Measurements from ENCODE around the gene SVOP. TPM values are rescaled to one million over a fixed set of nuclear protein-coding genes. Genes with fewer than 3 reads are reported as not detected.

SVOP gene
- total and polyA plus RNA-seq, 2 donors (not counting 1 experiment from before 2014, with no cell fraction given): not detected

GRCh38 chr12:108930756-108931155 lies 90.1 kb downstream of the SVOP start:
- Histone ChIP-seq H3K27me3 (replicated peaks in 1 of 4; ENCODE audit: control extremely low read depth in 1 of 4, control insufficient read depth in 3 of 4, insufficient read depth in 4 of 4, low read length in 3 of 4) (no peaks in the 10 kb centered on the region), H3K79me2 (ENCODE audit: control insufficient read depth, insufficient read depth, low read length) (no peaks in the 10 kb centered on the region), H4K20me1 (ENCODE audit: control insufficient read depth, insufficient read depth, low read length, poor library complexity, severe bottlenecking) (no peaks in the 10 kb centered on the region), H2AFZ (ENCODE audit: insufficient read depth, low read depth, low read length, poor library complexity, severe bottlenecking) (no peak overlapping the region), H3K4me1 (ENCODE audit: control insufficient read depth in 2 of 2, insufficient read depth in 2 of 2, low read length in 2 of 2) (peaks cover 11 to 17% of the 10 kb centered on the region in 2 donors), H3K9ac (ENCODE audit: low read length) (no peak overlapping the region), H3K4me3 (ENCODE audit: control extremely low read depth in 1 of 5, extremely low read depth in 1 of 5, insufficient read depth in 1 of 5, low read depth in 2 of 5, low read length in 4 of 5) (no peak overlapping the region), H3K4me2 (replicated peaks; ENCODE audit: low read depth, low read length, poor library complexity, severe bottlenecking) (peak overlapping the region; percentile 31), H3K9me3 (ENCODE audit: control extremely low read depth in 1 of 3, control insufficient read depth in 2 of 3, insufficient read depth in 1 of 3, low read length in 2 of 3) (no peaks in the 10 kb centered on the region), H3K36me3 (replicated peaks in 1 of 2; ENCODE audit: control extremely low read depth in 1 of 2, control insufficient read depth in 1 of 2, extremely low read depth in 1 of 2, insufficient read depth in 2 of 2, low read length in 1 of 2) (no peaks in the 10 kb centered on the region), H3K27ac (ENCODE audit: low read length in 2 of 2) (no peak overlapping the region)
- peaks cover 4% of the 10 kb centered on the region for H3K27me3 Mint-ChIP-seq
- intact Hi-C loops (cut with micrococcal nuclease): no loop called here
- no peak for TF ChIP-seq EZH2 (IDR thresholded peaks at IDR 0.05; ENCODE audit: borderline replicate concordance, insufficient read depth, low read depth, low read length, poor library complexity, severe bottlenecking)
- no peak for TF ChIP-seq CTCF (IDR thresholded peaks at IDR 0.05)
- WGBS (ENCODE audit: insufficient coverage): 100% methylated on average over 1 of the region's 3 CpGs
- H3K27ac Mint-ChIP-seq: no peak overlapping the region
- peaks cover 17% of the 10 kb centered on the region for H3K4me1 Mint-ChIP-seq
- H3K9me3 Mint-ChIP-seq (ENCODE audit: insufficient read depth): peaks cover 2% of the 10 kb centered on the region
- H3K4me3 Mint-ChIP-seq: no peak overlapping the region
- ATAC-seq (ENCODE audit: low read depth): no peak
- ChIA-PET CTCF (interaction anchor here (4.6 kb wide), 1 partner anchor 20 kb away, joined by 15 read pairs; no protein-coding TSS in a partner anchor), POLR2A (interaction anchor here (0.7 kb wide), 1 partner anchor 164 kb away, joined by 3 read pairs; no protein-coding TSS in a partner anchor)
- DNase-seq: no peak

GRCh38 chr12:108930155-108930554 lies 90.7 kb downstream of the SVOP start:
- peaks cover 4% of the 10 kb centered on the region for H3K27me3 Mint-ChIP-seq
- 17% methylated on average over 2 of the region's 5 CpGs for WGBS (ENCODE audit: insufficient coverage)
- peaks cover 11 to 17% of the 10 kb centered on the region in 2 donors for H3K4me1 ChIP-seq (ENCODE audit: control insufficient read depth in 2 of 2, insufficient read depth in 2 of 2, low read length in 2 of 2)
- peak overlapping the region in 1 of 2 donors; percentile 39 for H3K27ac ChIP-seq (ENCODE audit: low read length in 2 of 2)
- H3K27me3 ChIP-seq (replicated peaks in 1 of 4; ENCODE audit: control extremely low read depth in 1 of 4, control insufficient read depth in 3 of 4, insufficient read depth in 4 of 4, low read length in 3 of 4): no peaks in the 10 kb centered on the region
- peaks cover 22% of the 10 kb centered on the region for H3K4me1 Mint-ChIP-seq
- H3K36me3 ChIP-seq (replicated peaks in 1 of 2; ENCODE audit: control extremely low read depth in 1 of 2, control insufficient read depth in 1 of 2, extremely low read depth in 1 of 2, insufficient read depth in 2 of 2, low read length in 1 of 2): no peaks in the 10 kb centered on the region
- peak; percentile 69 for ATAC-seq (ENCODE audit: low read depth)
- H3K9me3 ChIP-seq (ENCODE audit: control extremely low read depth in 1 of 3, control insufficient read depth in 2 of 3, insufficient read depth in 1 of 3, low read length in 2 of 3): no peaks in the 10 kb centered on the region
- ChIA-PET POLR2A (interaction anchor here (0.7 kb wide), 3 partner anchors 68 to 630 kb away, joined by 3 to 6 read pairs (median 4); no protein-coding TSS in a partner anchor), CTCF (interaction anchor here (0.6 to 4.6 kb wide), 4 partner anchors 12 to 362 kb away, joined by 3 to 15 read pairs (median 4); no protein-coding TSS in a partner anchor)
- TF ChIP-seq CTCF (IDR thresholded peaks at IDR 0.05) (no peak), EZH2 (IDR thresholded peaks at IDR 0.05; ENCODE audit: borderline replicate concordance, insufficient read depth, low read depth, low read length, poor library complexity, severe bottlenecking) (no peak)
- H3K9ac ChIP-seq (ENCODE audit: low read length): no peak overlapping the region
- H3K79me2 ChIP-seq (ENCODE audit: control insufficient read depth, insufficient read depth, low read length): no peaks in the 10 kb centered on the region
- peaks cover 2% of the 10 kb centered on the region for H3K9me3 Mint-ChIP-seq (ENCODE audit: insufficient read depth)
- H3K4me3 Mint-ChIP-seq: no peak overlapping the region
- DNase-seq: peak; percentile 47
- H3K4me2 ChIP-seq (replicated peaks; ENCODE audit: low read depth, low read length, poor library complexity, severe bottlenecking): peak overlapping the region; percentile 31
- no peak overlapping the region for H3K27ac Mint-ChIP-seq
- no peak overlapping the region for H2AFZ ChIP-seq (ENCODE audit: insufficient read depth, low read depth, low read length, poor library complexity, severe bottlenecking)
- H3K4me3 ChIP-seq (ENCODE audit: control extremely low read depth in 1 of 5, extremely low read depth in 1 of 5, insufficient read depth in 1 of 5, low read depth in 2 of 5, low read length in 4 of 5): no peak overlapping the region
- H4K20me1 ChIP-seq (ENCODE audit: control insufficient read depth, insufficient read depth, low read length, poor library complexity, severe bottlenecking): no peaks in the 10 kb centered on the region
- intact Hi-C loops (cut with micrococcal nuclease): no loop called here

Data from B cell (primary cell).